ENCODE data around the gene SLC10A6. TPM values are rescaled to one million over a fixed set of nuclear protein-coding genes. Genes with fewer than 3 reads are reported as not detected.

The SLC10A6 gene
- total and polyA plus RNA-seq, 10 of the 15 experiments (the other 5 are each of a cell fraction or from before 2014, with no cell fraction given), result 0.05 TPM; not detected in 9

- intact Hi-C loops (cut with micrococcal nuclease; ENCODE audit: unreplicated experiment) (no loop called here), in situ Hi-C loops (cut with MboI) (no loop called here)
- SMC1A ChIA-PET (ENCODE audit: uncharacterized antibody, unreplicated experiment), result interaction anchor here (1.0 to 1.5 kb wide), 3 partner anchors 22 to 372 kb away, joined by 3 to 7 read pairs (median 3); partner anchors contain the start of gene C4orf36
- H3K4me2 ChIP-seq (ENCODE audit: control insufficient read depth, insufficient read depth), result no peak overlapping the region
- CTCF ChIA-PET, result interaction anchor here (0.8 to 1.6 kb wide), 6 partner anchors 15 to 374 kb away, joined by 3 to 8 read pairs (median 4); no protein-coding TSS in a partner anchor
- ATAC-seq (peak; percentile 73), DNase-seq (ENCODE audit: low read depth, low spot score) (peak; percentile 11), FAIRE-seq (no peak)
- H3K79me2 ChIP-seq (ENCODE audit: control insufficient read depth, insufficient read depth, low read length), result no peaks in the 10 kb centered on the region
- no peaks in the 10 kb centered on the region for H4K20me1 ChIP-seq (ENCODE audit: control insufficient read depth, insufficient read depth)
- peak overlapping the region; percentile 2 for H2AFZ ChIP-seq (ENCODE audit: control insufficient read depth, low read depth, low read length)
- H3K36me3 ChIP-seq (ENCODE audit: control insufficient read depth in 2 of 2, insufficient read depth in 2 of 2, low read length in 1 of 2), result no peaks in the 10 kb centered on the region
- no peaks in the 10 kb centered on the region for H3K4me1 ChIP-seq (ENCODE audit: control insufficient read depth, insufficient read depth, low read length)
- TF ChIP-seq YY1 (IDR thresholded peaks at IDR 0.05; ENCODE audit: low read depth, low read length) (no peak), MLLT1 (IDR thresholded peaks at IDR 0.05) (0 out of 2 replicates have a peak, but pooled peaks have one; percentile 31), MEF2B (IDR thresholded peaks at IDR 0.05; ENCODE audit: partially characterized antibody, poor library complexity, severe bottlenecking) (peak; percentile 70)
- no peak overlapping the region for H3K27ac ChIP-seq (ENCODE audit: control insufficient read depth, insufficient read depth)
- POLR2A ChIA-PET, result no interaction called here
- RAD21 ChIA-PET (ENCODE audit: unreplicated experiment), result interaction anchor here (0.7 to 0.8 kb wide), 2 partner anchors 132 to 373 kb away, joined by 3 to 4 read pairs; no protein-coding TSS in a partner anchor
- H3K9ac ChIP-seq (ENCODE audit: control insufficient read depth, insufficient read depth, low read length), result no peak overlapping the region
- H3K27me3 ChIP-seq (replicated peaks in 1 of 2; ENCODE audit: control insufficient read depth in 2 of 2, insufficient read depth in 2 of 2, low read length in 1 of 2), result no peaks in the 10 kb centered on the region
- H3K9me3 ChIP-seq (replicated peaks; ENCODE audit: control insufficient read depth, insufficient read depth, low read length), result no peaks in the 10 kb centered on the region
- no peak overlapping the region for H3K4me3 ChIP-seq
- 11% methylated on average over 9 of the region's 9 CpGs for whole genome bisulfite sequencing (ENCODE audit: insufficient coverage, insufficient replicate concordance, low lambda C conversion rate, missing lambda C conversion rate)
- BruUV-seq (replicated peaks), result no TSS peak
Measured at GRCh38 chr4:86870442-86871069, 21.4 kb upstream of the SLC10A6 start.
